ENCODE results near the gene ANK3.

ANK3 gene

GRCh38 chr10:60086421-60086820 is 303.3 kb downstream of the ANK3 start:
- Mint-ChIP-seq H3K4me1 (ENCODE audit: low read depth) (no peaks in the 10 kb centered on the region), H3K4me3 (no peak overlapping the region), H3K9me3 (no peaks in the 10 kb centered on the region), H3K27me3 (no peaks in the 10 kb centered on the region), H3K36me3 (ENCODE audit: low read depth) (no peaks in the 10 kb centered on the region), H3K27ac (no peak overlapping the region)

GRCh38 chr10:60082744-60083344 is 306.8 kb downstream of the ANK3 start:
- no peak overlapping the region for H3K27ac Mint-ChIP-seq
- no peak overlapping the region for H3K4me3 Mint-ChIP-seq
- no peaks in the 10 kb centered on the region for H3K27me3 Mint-ChIP-seq
- H3K9me3 Mint-ChIP-seq, result no peaks in the 10 kb centered on the region
- H3K36me3 Mint-ChIP-seq (ENCODE audit: low read depth), result no peaks in the 10 kb centered on the region
- no peaks in the 10 kb centered on the region for H3K4me1 Mint-ChIP-seq (ENCODE audit: low read depth)

- Mint-ChIP-seq H3K4me1 (ENCODE audit: low read depth) (no peaks in the 10 kb centered on the region), H3K4me3 (no peak overlapping the region), H3K36me3 (ENCODE audit: low read depth) (no peaks in the 10 kb centered on the region), H3K27me3 (no peaks in the 10 kb centered on the region), H3K27ac (no peak overlapping the region), H3K9me3 (no peaks in the 10 kb centered on the region)
Observed at GRCh38 chr10:60082341-60082740, 307.3 kb downstream of the ANK3 start.

GRCh38 chr10:60073781-60074656 is 315.7 kb downstream of the ANK3 start:
- Mint-ChIP-seq H3K27ac (no peak overlapping the region), H3K36me3 (ENCODE audit: low read depth) (no peaks in the 10 kb centered on the region), H3K27me3 (peaks cover 9% of the 10 kb centered on the region)

GRCh38 chr10:60073397-60073780 is 316.3 kb downstream of the ANK3 start:
- Mint-ChIP-seq H3K27ac (no peak overlapping the region), H3K9me3 (no peaks in the 10 kb centered on the region), H3K36me3 (ENCODE audit: low read depth) (no peaks in the 10 kb centered on the region), H3K4me1 (ENCODE audit: low read depth) (no peaks in the 10 kb centered on the region), H3K4me3 (no peak overlapping the region), H3K27me3 (peaks cover 9% of the 10 kb centered on the region)

More at GRCh38 chr10:60073781-60074656, 315.7 kb downstream of the ANK3 start:
- Mint-ChIP-seq H3K4me1 (ENCODE audit: low read depth) (no peaks in the 10 kb centered on the region), H3K9me3 (no peaks in the 10 kb centered on the region), H3K4me3 (no peak overlapping the region)

- Mint-ChIP-seq H3K9me3 (no peaks in the 10 kb centered on the region), H3K36me3 (ENCODE audit: low read depth) (no peaks in the 10 kb centered on the region), H3K27me3 (peaks cover 9% of the 10 kb centered on the region)
Observed at GRCh38 chr10:60069311-60069710, 320.4 kb downstream of the ANK3 start.

GRCh38 chr10:60050366-60050765 is 339.3 kb downstream of the ANK3 start:
- H3K9me3 Mint-ChIP-seq, result no peaks in the 10 kb centered on the region
- H3K36me3 Mint-ChIP-seq (ENCODE audit: low read depth), result no peaks in the 10 kb centered on the region
- no peak overlapping the region for H3K27ac Mint-ChIP-seq
- no peaks in the 10 kb centered on the region for H3K4me1 Mint-ChIP-seq (ENCODE audit: low read depth)
- no peak overlapping the region for H3K4me3 Mint-ChIP-seq
- H3K27me3 Mint-ChIP-seq, result peaks cover 9% of the 10 kb centered on the region

More at GRCh38 chr10:60069311-60069710, 320.4 kb downstream of the ANK3 start:
- Mint-ChIP-seq H3K4me3 (no peak overlapping the region), H3K27ac (no peak overlapping the region), H3K4me1 (ENCODE audit: low read depth) (no peaks in the 10 kb centered on the region)

GRCh38 chr10:60048091-60048501 is 341.6 kb downstream of the ANK3 start:
- no peak overlapping the region for H3K4me3 Mint-ChIP-seq
- no peaks in the 10 kb centered on the region for H3K36me3 Mint-ChIP-seq (ENCODE audit: low read depth)
- H3K4me1 Mint-ChIP-seq (ENCODE audit: low read depth), result no peaks in the 10 kb centered on the region
- peaks cover 7% of the 10 kb centered on the region for H3K27me3 Mint-ChIP-seq
- no peak overlapping the region for H3K27ac Mint-ChIP-seq
- H3K9me3 Mint-ChIP-seq, result no peaks in the 10 kb centered on the region

- Mint-ChIP-seq H3K36me3 (ENCODE audit: low read depth) (no peaks in the 10 kb centered on the region), H3K9me3 (no peaks in the 10 kb centered on the region), H3K27ac (no peak overlapping the region), H3K4me3 (no peak overlapping the region), H3K4me1 (ENCODE audit: low read depth) (no peaks in the 10 kb centered on the region), H3K27me3 (peaks cover 5% of the 10 kb centered on the region)
Observed at GRCh38 chr10:60045571-60045970, 344.1 kb downstream of the ANK3 start.

GRCh38 chr10:60044971-60045370 is 344.7 kb downstream of the ANK3 start:
- Mint-ChIP-seq H3K9me3 (no peaks in the 10 kb centered on the region), H3K27me3 (peaks cover 5% of the 10 kb centered on the region), H3K4me1 (ENCODE audit: low read depth) (no peaks in the 10 kb centered on the region), H3K4me3 (no peak overlapping the region), H3K36me3 (ENCODE audit: low read depth) (no peaks in the 10 kb centered on the region), H3K27ac (no peak overlapping the region)

GRCh38 chr10:60044242-60044641 is 345.4 kb downstream of the ANK3 start:
- H3K27ac Mint-ChIP-seq, result no peak overlapping the region
- H3K4me3 Mint-ChIP-seq, result no peak overlapping the region
- H3K36me3 Mint-ChIP-seq (ENCODE audit: low read depth), result no peaks in the 10 kb centered on the region
- H3K4me1 Mint-ChIP-seq (ENCODE audit: low read depth), result no peaks in the 10 kb centered on the region
- peaks cover 5% of the 10 kb centered on the region for H3K27me3 Mint-ChIP-seq
- no peaks in the 10 kb centered on the region for H3K9me3 Mint-ChIP-seq

GRCh38 chr10:60043561-60044241 is 346.0 kb downstream of the ANK3 start:
- H3K27ac Mint-ChIP-seq, result no peak overlapping the region
- no peaks in the 10 kb centered on the region for H3K36me3 Mint-ChIP-seq (ENCODE audit: low read depth)
- H3K4me1 Mint-ChIP-seq (ENCODE audit: low read depth), result no peaks in the 10 kb centered on the region
- H3K27me3 Mint-ChIP-seq, result peaks cover 8% of the 10 kb centered on the region
- no peaks in the 10 kb centered on the region for H3K9me3 Mint-ChIP-seq
- H3K4me3 Mint-ChIP-seq, result no peak overlapping the region

- no peaks in the 10 kb centered on the region for H3K9me3 Mint-ChIP-seq
- H3K36me3 Mint-ChIP-seq (ENCODE audit: low read depth), result no peaks in the 10 kb centered on the region
- peaks cover 10% of the 10 kb centered on the region for H3K27me3 Mint-ChIP-seq
- H3K27ac Mint-ChIP-seq, result no peak overlapping the region
- H3K4me3 Mint-ChIP-seq, result no peak overlapping the region
- no peaks in the 10 kb centered on the region for H3K4me1 Mint-ChIP-seq (ENCODE audit: low read depth)
Observed at GRCh38 chr10:60042914-60043313, 346.8 kb downstream of the ANK3 start.

- Mint-ChIP-seq H3K27me3 (peaks cover 10% of the 10 kb centered on the region), H3K27ac (no peak overlapping the region), H3K4me3 (no peak overlapping the region), H3K36me3 (ENCODE audit: low read depth) (no peaks in the 10 kb centered on the region), H3K4me1 (ENCODE audit: low read depth) (no peaks in the 10 kb centered on the region), H3K9me3 (no peaks in the 10 kb centered on the region)
Observed at GRCh38 chr10:60042262-60042661, 347.4 kb downstream of the ANK3 start.

- H3K36me3 Mint-ChIP-seq (ENCODE audit: low read depth), result no peaks in the 10 kb centered on the region
Observed at GRCh38 chr10:60041489-60042133, 348.1 kb downstream of the ANK3 start.

More at GRCh38 chr10:60041489-60042133, 348.1 kb downstream of the ANK3 start:
- H3K4me1 Mint-ChIP-seq (ENCODE audit: low read depth), result no peaks in the 10 kb centered on the region
- no peak overlapping the region for H3K4me3 Mint-ChIP-seq
- H3K27ac Mint-ChIP-seq, result no peak overlapping the region
- peaks cover 15% of the 10 kb centered on the region for H3K27me3 Mint-ChIP-seq
- H3K9me3 Mint-ChIP-seq, result no peaks in the 10 kb centered on the region
